Pancreas (tissue), 10 donors: ENCODE data around the gene CTIF. TPM values are rescaled to one million over a fixed set of nuclear protein-coding genes. Genes with fewer than 3 reads are reported as not detected.
"Not testable (repeated sequence)": the region's sequence is repeated elsewhere in the genome, so short reads cannot be mapped to it uniquely, and the experiment has no call there.

ENCODE experiments used
- ATAC-seq, 4 donors: fragments of 200-7000 bp; cut with Tn5 transposase; one replicate each; pipeline versions ENCODE4 v1.8.0 to v1.9.1; 2020; ENCODE audit warnings: mild to moderate bottlenecking in 4 of 4, moderate library complexity in 4 of 4
- DNase-seq, 6 donors: peaks; one replicate each; pipeline ENCODE4 v3.0.0-alpha.2; 2020
- FAIRE-seq: peaks from 2 replicates; lab custom pipeline; 2012; peaks lifted over from hg19 to GRCh38; lab: Jason Lieb, UNC
- H3K27ac ChIP-seq, 4 donors: fragments of 200-600 bp; sonication (generic); 1 replicate in 3 of 4; 2 replicates in 1 of 4; pipeline versions ENCODE4 v1.5.0 to v1.8.0; 2020
- H3K27me3 ChIP-seq, 4 donors: fragments of 200-600 bp; one replicate each; pipeline ENCODE4 v1.8.0; 2021
- H3K36me3 ChIP-seq, 3 donors: fragments of 200-600 bp; sonication (generic) in 1 of 3; one replicate each; pipeline versions ENCODE4 v1.5.0 to v1.8.0; 2020 to 2021
- H3K4me1 ChIP-seq, 3 donors: fragments of 200-600 bp; one replicate each; pipeline ENCODE4 v1.8.0; 2021
- H3K4me3 ChIP-seq, 4 donors: fragments of 200-600 bp; sonication (generic) in 2 of 4; one replicate each; pipeline versions ENCODE4 v1.5.0 to v1.8.0; 2020 to 2021
- H3K9me3 ChIP-seq, 4 donors: fragments of 200-600 bp; one replicate each; pipeline ENCODE4 v1.8.0; 2021
- CTCF ChIP-seq, 4 donors: fragments of 200-600 bp; sonication (generic) in 3 of 4; IDR thresholded peaks; one replicate each; pipeline versions ENCODE4 v1.5.0 to v1.8.0; 2021; ENCODE audit warnings: antibody characterized with exemption in 4 of 4
- WGBS, 2 donors: extraction: QIAGEN DNeasy Blood & Tissue Kit; methylation state at CpG; one replicate each; pipeline ENCODE4 v1.1.7; 2013; 5-methylcytosine and 5-hydroxymethylcytosine counted together
- intact Hi-C, 3 donors: fragments of 100-400 bp; cut with DNase I; formaldehyde crosslinking; loops; one replicate each; pipeline versions ENCODE4 v1.11.1 to v1.14.2; 2022
- polyA plus RNA-seq, 2 donors: library from polyadenylated mRNA; stranded (reverse); fragments of 200-250 nt; gene quantifications; one replicate each; pipeline ENCODE4 v1.2.3, GENCODE V29; 2013
- total RNA-seq, 6 donors: library from RNA; stranded (reverse); fragmentation: NEBNext Ultra II Directional in 4 of 6; extraction: Animal tissue kit (Norgen Biotek cat#: 25700) in 4 of 6; gene quantifications; one replicate each; pipeline versions ENCODE4 v1.2.1 to v1.2.4, GENCODE V29; 2021 to 2023
- donor health status: healthy with polysubstance abuse.
- donor health status: DM: no; HTN: no; CAD: no; lungs with moderate emphysema.
- donor health status: DM: no; HTN: no; CAD: no.
- donor health status: control.
- donor health status: control.
- donor health status: Bipolar disorder and iron deficiency.
- donor health status: DM: yes; HTN: yes; CAD: no.
- donor health status: DM: no; HTN: no; CAD: no.
- donor health status: DM: no; HTN: no; CAD: no.
- donor health status: DM: yes; HTN: yes; CAD: no.

The CTIF gene
- total and polyA plus RNA-seq, 8 donors = 15.1 to 27.4 (median 16.7) TPM

GRCh38 chr18:48497863-48498262 is 41.0 kb upstream of the CTIF start:
- FAIRE-seq (no peak), ATAC-seq (no peak), DNase-seq (no peak)
- intact Hi-C loops = no loop called here
- Histone ChIP-seq H3K27me3 (no peaks in the 10 kb centered on the region), H3K36me3 (no peaks in the 10 kb centered on the region), H3K4me1 (peaks cover 0 to 8% (median 0%) of the 10 kb centered on the region in 3 donors), H3K9me3 (no peaks in the 10 kb centered on the region), H3K4me3 (no peak overlapping the region), H3K27ac (no peak overlapping the region)
- no peak for TF ChIP-seq CTCF (IDR thresholded peaks at IDR 0.05)

GRCh38 chr18:48500517-48500916 is 38.3 kb upstream of the CTIF start:
- ATAC-seq = no peak
- Histone ChIP-seq H3K4me1 (no peaks in the 10 kb centered on the region), H3K27ac (no peak overlapping the region), H3K27me3 (no peaks in the 10 kb centered on the region), H3K36me3 (no peaks in the 10 kb centered on the region), H3K9me3 (no peaks in the 10 kb centered on the region), H3K4me3 (no peak overlapping the region)
- intact Hi-C loops = no loop called here
- no peak for DNase-seq
- TF ChIP-seq CTCF (IDR thresholded peaks at IDR 0.05) = no peak
- no peak for FAIRE-seq

- 65 to 79% methylated on average over 4 of the region's 4 CpGs for WGBS, 2 donors
- H3K4me3 ChIP-seq = no peak overlapping the region
- H3K36me3 ChIP-seq = no peaks in the 10 kb centered on the region
- H3K4me1 ChIP-seq = no peaks in the 10 kb centered on the region
- ATAC-seq = no peak
- no peak for TF ChIP-seq CTCF (IDR thresholded peaks at IDR 0.05)
- intact Hi-C loops = no loop called here
- no peaks in the 10 kb centered on the region for H3K9me3 ChIP-seq
- DNase-seq = no peak
- FAIRE-seq = no peak
- no peaks in the 10 kb centered on the region for H3K27me3 ChIP-seq
- no peak overlapping the region for H3K27ac ChIP-seq
These were observed 35.9 kb upstream of the CTIF start for GRCh38 chr18:48502906-48503305.

- no peaks in the 10 kb centered on the region for H3K9me3 ChIP-seq
- intact Hi-C loops = no loop called here
- ATAC-seq (no peak), FAIRE-seq (no peak), DNase-seq (no peak)
- no peak overlapping the region for H3K27ac ChIP-seq
- no peak for TF ChIP-seq CTCF (IDR thresholded peaks at IDR 0.05)
- H3K4me1 ChIP-seq = no peaks in the 10 kb centered on the region
- no peaks in the 10 kb centered on the region for H3K27me3 ChIP-seq
- no peak overlapping the region for H3K4me3 ChIP-seq
- H3K36me3 ChIP-seq = no peaks in the 10 kb centered on the region
These were observed 34.0 kb upstream of the CTIF start for GRCh38 chr18:48504819-48505218.

- ATAC-seq, H3K4me1 ChIP-seq, H3K4me3 ChIP-seq, H3K36me3 ChIP-seq, DNase-seq, FAIRE-seq, intact Hi-C loops, H3K27ac ChIP-seq, H3K9me3 ChIP-seq, H3K27me3 ChIP-seq: not testable (repeated sequence)
- 79 to 84% methylated on average over 1 of the region's 1 CpG for WGBS, 2 donors
These were observed 31.8 kb upstream of the CTIF start for GRCh38 chr18:48506983-48507568.

GRCh38 chr18:48512498-48512897 is 26.3 kb upstream of the CTIF start:
- DNase-seq, H3K36me3 ChIP-seq, intact Hi-C loops, H3K4me1 ChIP-seq, H3K9me3 ChIP-seq, FAIRE-seq, H3K27me3 ChIP-seq, ATAC-seq, H3K4me3 ChIP-seq, H3K27ac ChIP-seq: not testable (repeated sequence)
- 59 to 70% methylated on average over 4 of the region's 4 CpGs for WGBS, 2 donors
